GM19043 (cell line): ENCODE data around the gene PLK1.
"Not testable (repeated sequence)": the region's sequence is repeated elsewhere in the genome, so short reads cannot be mapped to it uniquely, and the experiment has no call there.

Experiments used
- ATAC-seq: cut with Tn5 transposase; IDR thresholded peaks from one replicate; pipeline ENCODE4 v1.9.1; 2021; ENCODE audit warnings: low read depth; ENCODE audit not compliant: unreplicated experiment

PLK1 gene

DNA sequence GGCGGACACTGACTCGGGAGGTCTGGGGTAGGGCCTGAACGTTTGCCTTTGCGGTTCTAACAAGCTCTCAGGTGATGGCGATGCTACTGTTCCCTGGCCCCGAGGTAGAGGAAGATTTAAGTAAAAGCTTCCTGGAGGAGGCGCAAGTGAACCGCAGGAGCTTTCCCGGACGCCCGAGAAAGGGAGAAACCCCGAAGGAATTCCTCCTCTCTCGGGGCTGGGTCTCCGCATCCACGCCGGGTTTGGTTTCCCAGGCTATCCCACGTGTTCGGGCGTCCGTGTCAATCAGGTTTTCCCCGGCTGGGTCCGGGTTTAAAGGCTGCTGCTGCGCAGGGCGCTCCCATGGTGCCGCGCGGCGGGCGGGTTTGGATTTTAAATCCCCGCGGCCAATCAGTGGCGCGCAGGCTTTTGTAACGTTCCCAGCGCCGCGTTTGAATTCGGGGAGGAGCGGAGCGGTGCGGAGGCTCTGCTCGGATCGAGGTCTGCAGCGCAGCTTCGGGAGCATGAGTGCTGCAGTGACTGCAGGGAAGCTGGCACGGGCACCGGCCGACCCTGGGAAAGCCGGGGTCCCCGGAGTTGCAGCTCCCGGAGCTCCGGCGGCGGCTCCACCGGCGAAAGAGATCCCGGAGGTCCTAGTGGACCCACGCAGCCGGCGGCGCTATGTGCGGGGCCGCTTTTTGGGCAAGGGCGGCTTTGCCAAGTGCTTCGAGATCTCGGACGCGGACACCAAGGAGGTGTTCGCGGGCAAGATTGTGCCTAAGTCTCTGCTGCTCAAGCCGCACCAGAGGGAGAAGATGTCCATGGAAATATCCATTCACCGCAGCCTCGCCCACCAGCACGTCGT lies at the start of gene PLK1:
Gene PLK1, plus strand, starts transcription at position 460 of the 844 bp plus-strand sequence. Its CDS starts 44 bp downstream, at position 504.
- ATAC-seq = no peak

DNA sequence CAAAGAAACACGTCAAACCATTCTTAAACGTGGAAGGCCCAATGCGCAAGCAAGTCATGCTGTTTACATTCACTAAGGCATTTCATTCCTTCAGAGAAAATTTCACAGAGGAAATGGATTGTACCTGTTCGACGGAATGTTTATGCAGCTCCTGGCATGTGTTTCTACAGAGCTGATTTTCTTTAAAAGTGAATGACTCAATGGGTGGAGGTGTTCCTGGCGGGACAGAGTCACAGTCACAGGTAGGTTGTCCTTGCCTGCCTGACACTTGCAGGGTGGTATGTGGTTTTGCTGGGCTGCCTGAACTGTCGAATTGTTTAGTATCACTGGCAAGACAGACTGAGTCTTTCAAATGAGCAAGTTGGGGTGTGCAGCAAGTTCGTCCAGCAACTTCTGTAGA lies 49.2 kb upstream of the PLK1 start:
- ATAC-seq = no peak

DNA sequence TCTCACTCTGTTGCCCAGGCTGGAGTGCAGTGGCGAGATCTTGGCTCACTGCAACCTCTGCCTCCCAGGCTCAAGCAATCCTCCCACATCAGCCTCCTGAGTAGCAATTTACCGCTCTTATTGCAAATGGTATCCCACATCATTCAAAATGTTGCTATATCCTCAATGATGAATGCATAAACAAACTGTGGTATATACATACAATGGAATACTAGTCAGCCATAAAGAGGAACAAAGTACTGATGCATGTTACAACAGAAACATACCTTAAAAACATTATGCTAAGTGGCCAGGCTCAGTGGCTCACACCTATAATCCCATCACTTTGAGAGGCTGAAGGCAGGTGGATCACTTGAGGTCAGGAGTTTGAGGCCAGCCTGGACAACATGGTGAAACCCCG lies 46.8 kb upstream of the PLK1 start:
- not testable (repeated sequence) for ATAC-seq

DNA sequence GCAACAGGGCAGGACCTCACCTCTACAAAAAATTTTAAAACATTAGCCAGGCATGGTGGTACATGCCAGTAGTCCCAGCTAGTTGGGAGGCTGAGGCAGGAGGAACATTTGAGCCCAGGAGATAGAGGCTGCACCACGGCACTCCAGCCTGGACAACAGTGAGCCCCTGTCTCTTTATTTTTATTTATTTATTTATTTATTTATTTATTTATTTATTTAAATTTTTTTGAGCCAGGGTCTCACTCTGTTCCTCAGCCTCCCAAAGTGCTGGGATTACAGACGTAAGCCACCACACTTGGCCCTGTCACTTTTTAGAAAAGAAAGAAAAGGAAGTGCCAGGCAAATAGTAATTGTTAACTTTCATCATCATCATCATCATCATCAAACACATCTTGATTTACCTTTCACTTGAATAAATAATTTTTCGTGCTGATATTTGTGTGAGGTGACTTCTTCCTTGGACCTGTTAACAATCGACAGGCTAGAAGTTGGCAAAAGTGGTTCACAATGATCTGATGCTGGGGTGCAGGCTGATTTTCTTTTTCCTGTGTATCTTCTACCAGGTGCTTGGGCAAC lies 44.1 kb upstream of the PLK1 start:
- ATAC-seq = no peak

DNA sequence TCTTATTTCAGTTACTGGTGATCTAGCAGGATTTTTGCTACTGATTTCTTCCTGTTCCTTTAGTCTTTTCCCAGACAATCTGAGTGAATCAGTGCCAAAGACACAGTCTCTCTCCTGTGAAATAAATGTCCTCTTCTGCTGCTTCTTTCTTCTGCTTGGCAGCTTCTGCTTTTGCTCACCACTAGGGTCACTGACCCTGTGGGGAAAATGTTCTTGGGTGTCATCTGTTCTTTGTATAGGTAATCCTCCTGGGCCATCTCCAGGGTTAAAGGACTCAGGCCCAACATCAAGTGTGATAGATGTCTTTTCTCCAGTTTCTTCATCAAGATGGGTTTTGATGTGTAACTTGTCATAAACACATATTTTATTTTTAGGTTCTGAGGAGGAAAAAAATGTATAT lies 42.7 kb upstream of the PLK1 start:
- ATAC-seq = no peak

DNA sequence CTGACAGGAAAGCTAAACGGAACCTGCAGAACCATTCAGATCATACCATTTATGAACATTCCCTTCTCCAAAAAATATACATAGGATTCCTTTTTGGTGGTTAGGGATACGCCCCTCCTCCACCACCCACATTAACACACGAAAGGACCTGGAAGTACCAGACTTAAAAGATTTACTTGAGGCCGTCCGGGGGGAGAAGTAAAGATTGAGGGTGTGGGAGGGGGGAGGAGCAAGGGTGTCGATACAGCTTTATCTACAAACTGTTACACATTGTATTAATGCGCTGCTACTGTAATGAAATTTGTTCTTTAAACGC lies 38.1 kb upstream of the PLK1 start:
- ATAC-seq = no peak

DNA sequence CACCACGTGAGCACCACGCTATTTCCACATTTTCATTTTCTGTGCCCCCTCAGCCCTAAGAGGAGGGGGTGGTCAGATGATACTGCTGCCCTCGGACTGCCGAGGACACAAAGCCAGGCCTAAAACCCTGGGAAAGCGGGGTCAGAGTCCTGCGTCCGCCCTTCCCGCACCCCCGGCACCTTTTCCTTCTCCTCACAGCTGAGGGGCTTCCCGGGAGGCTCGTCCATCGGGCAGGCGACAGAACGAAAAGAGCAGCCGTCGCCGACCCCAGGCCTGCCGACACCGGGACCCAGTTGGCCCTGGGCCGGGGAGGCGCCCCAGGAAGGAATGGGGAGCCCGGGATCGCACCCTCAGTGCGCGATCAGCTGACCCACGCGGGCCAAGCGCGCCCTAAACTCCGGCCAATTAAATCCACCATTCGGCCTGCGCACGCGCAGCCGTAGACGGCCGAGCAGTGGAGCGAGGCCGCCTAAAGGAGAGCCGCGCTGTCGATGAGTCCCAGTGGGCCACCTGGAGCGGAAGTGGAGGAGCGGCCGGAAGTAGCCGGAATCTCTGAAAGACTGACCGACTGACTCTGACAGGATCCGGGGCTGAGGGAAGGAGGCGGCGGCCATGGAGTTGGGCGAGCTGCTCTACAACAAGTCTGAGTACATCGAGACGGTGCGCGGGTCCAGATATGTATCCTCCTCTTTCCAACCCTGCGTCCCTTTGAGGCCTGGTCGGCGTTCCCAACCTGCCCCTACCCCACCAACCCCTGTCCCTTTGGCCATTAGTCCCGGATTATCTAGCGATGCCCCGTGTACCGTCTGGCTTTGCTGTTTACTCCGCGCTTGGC lies 37.5 kb upstream of the PLK1 start, which contains the start of the genes DCTN5 and PALB2:
Gene DCTN5, plus strand, starts transcription at position 536 of the 835 bp plus-strand sequence. Its CDS starts 77 bp downstream, at position 613.
Gene PALB2, minus strand, starts transcription at position 380 of the 835 bp plus-strand sequence. Its CDS starts 153 bp downstream, at position 227.
- peak; percentile 95 for ATAC-seq

DNA sequence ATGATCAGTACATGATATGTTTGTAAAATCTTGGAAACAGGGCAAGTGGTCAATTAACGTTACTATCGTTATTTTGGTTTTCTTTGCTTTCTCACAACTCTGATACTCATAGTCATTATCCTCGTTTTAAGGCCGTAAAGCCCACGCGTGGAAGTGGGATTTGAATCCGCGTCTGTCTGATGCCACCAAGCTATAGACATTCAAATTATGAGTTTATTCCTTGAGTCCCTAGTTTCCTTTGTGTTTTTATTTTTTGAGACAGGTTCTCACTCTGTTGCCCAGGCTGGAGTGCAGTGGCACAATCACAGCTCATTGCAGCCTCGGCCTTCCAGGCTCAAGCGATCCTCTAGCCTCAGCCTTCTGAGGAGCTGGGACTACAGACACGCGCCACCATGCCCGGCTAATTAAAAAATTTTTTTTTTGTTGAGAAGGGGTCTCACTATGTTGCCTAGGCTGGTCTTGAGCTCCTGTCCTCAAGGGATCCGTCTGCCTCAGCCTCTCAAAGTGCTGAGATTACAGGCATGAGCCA lies 36.4 kb upstream of the PLK1 start:
- ATAC-seq = no peak

DNA sequence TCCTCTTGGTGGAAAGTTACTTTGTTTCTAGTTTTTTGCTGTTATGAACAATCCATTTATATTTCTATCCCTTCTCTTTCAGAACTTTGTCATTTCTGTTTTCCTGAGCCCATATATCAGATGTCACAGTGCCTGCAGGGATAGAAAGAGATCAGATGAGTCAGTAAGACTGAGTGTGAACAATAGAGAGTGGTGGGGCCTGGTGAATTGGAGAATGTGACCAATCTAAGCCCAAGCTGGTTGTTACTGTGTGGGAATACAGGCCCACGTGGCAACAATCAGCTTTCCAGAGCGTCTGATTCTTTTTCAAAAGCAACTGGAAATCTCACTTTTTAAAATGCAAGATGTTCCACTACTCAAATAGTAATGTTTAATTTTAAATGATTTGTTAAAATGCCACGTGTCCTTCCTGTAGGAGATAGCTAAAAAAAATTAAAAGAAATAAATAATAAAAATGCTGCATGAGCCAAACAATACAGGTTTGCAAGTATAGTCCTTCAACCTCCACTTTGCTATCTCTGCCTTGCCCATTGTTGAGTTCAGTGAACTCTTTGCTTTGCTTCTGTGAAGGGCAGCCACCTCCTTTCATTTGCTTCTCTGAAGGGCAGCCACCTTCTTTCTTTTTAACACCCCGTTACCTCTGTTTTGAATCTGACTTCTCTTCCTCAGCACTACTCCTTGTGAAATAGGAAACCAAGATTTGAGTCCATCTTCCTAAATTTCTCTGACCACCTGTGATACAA lies 27.8 kb upstream of the PLK1 start:
- no peak for ATAC-seq

DNA sequence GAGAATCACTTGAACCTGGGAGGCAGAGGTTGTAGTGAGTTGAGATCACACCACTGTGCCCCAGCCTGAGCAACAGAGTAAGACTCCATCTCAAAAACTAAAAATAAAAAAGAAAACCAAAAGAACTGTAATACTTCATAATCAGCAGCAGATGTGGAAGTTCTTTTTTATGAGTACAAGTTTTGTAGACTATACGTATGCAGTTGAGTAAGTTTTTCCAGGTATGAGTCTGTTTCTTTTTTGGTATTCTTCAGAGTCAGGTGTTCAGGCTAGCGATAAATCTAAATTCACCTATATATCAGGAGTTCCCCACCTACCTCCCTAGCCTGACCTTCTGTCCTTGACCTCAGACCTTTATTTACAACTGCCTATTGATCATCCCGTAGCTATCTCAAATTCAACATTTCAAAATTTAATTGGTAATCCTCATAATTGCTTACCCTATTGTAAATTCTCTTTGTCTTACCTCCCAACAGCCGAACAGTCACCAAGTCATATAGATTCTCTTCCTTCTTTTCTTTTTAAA lies 26.7 kb upstream of the PLK1 start:
- no peak for ATAC-seq

DNA sequence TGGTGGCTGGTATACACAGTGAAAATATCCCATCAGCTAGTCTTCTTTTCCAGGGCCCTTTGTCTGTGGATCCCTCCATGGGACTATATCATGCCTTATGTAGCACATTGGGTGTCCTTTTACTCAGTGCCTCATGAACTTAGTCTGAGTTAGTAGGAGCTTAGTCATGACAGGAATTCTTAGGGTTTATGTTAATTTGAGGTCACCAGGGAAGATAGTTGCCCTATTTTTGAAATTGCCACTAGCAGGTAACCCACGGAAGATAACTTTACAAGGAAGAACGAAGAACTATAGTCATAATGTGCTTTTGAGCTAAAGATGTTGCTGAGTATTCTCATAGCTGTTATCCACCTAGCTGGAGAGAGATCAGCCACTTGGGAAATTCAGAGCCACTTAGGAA lies 14.8 kb upstream of the PLK1 start:
- no peak for ATAC-seq

DNA sequence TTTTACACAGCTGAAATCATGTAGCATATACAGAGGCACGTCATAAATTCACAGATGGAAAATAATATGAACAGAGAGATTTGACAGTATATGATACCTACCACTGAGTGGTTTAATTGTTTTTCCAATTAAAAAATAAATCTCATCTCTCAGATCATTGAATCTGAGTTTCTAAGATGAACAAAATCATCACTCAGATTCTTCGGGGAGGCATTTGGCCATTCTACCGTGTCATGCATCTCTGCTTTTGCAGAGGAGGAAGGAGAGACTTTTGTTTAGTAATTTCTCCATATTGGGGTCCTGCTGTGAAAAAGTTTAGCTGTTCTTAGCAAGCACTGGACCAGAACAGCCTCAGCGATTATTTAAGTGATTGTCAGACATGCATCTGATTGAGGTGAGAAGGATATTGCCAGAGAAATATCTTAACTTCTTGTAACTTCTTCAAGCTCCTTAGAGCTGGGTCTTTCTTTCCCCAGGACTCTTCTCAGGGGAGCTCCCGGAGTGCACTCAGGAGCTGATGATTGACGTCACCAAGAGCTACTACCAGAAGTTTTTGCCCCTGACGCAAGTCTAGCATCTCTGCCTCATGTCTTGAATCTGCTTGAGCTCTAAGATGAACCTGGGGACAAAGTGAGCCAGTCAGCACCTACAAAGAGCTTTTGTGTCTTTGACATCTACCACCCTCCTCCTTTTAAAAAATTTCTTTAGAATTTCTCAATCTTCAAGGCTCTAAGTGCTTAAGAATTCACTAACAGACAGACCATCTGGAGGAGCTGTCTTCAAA lies 11.9 kb upstream of the PLK1 start:
- no peak for ATAC-seq

DNA sequence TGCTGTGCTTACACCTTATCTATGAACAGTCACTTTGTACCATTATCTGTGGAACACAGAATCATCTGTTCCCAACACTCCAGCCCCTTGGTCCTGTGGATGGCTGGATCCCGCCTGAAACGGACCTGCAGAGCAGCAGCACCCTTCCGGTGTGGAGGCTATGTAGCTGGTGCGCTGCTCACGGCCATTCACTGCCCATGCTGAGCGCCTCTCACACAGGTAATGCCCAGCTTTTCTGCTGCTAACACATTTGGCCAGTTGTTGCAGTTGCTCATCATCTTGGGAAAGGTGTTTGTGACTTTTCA lies 11.4 kb upstream of the PLK1 start:
- no peak for ATAC-seq

DNA sequence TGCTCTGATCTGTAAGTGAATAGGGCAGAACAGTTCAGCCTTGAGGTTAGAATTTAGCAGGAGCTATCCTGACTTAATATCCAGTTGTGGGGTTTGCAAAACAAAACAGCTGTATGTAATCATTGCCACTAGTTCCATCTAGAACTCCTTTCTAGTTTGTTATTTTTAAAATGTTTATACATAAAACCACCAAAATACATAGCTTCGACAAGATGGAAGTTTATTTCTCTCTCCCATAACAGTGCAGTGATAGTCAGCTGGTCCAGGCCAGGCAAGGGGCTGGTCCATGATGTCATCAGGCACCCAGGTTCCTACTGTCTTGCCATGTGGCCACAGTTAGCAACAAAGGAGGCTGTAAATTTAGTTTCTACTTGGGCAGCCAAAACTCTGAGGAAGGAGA lies 10.5 kb upstream of the PLK1 start:
- ATAC-seq = no peak

DNA sequence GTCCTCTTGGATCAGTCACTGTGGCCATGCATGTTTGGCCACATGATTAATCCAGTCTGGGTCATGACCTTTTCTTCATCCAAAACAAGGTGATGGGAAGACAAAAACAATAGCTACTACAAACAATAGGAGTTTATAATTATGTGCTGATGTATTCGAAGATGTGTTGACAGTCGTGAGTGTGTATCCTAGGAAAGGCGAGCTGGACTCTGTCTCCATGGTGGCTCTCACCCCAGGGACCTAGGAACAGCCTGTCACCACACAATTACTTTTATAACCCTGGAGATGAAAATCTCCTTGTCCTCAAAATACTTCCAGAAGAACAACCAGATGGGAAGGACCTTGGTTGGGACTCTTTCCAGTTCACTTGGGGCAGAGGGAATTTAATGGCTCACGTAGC lies 9.8 kb upstream of the PLK1 start:
- ATAC-seq = no peak

DNA sequence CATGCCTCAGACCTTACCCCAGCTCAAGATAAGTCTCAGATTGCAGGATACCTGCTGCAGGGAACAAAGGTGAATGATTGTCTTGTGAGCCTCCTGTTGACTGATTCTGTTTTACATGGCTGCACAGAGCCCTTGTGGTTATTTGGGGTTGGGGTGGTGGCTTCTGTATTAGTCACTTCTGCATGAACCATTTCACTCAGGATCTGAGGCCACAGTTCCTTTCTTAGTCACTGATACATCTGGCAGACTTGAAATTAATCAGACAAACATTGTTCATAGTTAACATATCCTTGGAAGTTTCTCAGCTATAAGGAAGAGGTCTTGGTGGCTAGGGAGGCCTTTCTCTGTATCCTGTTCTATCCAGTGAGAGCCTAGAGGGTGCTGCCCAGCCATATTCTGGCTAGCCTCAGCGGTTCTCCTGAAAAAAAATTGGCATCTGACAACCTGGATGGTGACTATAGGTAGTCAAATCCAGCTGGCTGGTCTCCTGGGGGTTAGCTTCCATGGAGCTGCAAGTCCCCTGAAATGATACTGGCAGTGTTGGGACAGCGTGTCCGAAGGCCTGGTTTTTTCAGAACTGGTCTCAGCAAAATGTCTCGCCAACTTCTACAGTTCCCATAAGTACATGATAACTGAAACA lies 8.4 kb upstream of the PLK1 start:
- peak; percentile 94 for ATAC-seq

DNA sequence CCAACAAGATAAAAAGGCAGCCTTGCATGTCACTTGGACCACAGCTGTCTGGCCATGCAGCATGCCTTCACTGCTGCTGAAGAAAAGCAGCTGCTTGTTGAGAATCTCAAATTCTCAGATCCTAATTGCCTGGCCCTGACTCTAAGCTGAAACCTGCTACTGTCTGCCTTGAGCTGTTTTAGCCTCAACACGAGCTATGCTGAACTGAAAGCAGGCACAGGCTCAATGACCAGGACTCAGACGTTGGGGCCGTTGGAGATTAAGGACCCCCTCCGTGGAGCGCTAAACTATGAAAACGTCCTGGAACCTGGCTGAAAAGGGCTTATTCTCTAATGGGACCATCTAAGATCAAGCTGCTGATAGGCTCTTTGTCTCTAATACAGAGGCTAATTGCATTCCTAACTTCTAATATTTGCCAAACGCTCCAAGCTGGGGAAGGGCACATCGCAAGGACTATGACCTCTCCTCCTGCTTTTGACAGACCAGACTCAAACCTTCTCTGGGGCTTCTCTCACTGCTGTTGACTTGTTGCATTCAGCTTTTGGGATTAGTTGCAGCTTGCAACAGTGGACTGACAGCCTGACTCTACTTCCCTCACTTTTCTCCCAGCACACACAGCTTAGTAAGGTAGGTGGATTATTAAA lies 4.6 kb upstream of the PLK1 start:
- ATAC-seq = no peak

DNA sequence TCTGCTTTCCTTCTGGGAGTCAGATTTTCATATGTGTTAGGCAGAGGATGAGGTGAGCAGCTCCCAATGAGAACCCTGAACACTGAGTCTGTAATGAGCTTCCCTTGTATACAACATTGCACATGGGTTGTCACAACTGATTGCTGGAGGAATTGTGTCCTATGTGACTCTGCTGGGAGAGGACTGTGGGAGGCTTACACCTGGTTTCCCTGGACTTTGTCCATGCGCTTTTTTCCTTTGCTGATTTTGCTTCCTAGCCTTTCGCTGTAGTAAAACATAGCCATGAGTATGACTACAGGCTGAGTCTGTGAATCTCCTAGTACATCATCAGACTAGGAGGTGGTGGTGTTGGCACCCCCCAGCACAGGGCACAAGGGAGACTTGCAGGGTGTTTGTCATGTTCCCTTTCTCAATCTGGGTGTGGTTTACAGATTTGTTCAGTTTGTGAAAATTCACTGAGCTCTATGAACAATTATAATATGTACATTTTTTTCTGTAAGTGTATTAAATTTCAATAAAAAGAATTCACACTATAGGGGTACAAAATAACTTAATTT lies 1.7 kb upstream of the PLK1 start:
- no peak for ATAC-seq
